GM21447 (cell line): Measurements from ENCODE around the gene RLBP1.

Experiments
- ATAC-seq: cut with Tn5 transposase; IDR thresholded peaks from one replicate; pipeline ENCODE4 v1.9.1; 2021; ENCODE audit not compliant: unreplicated experiment

Gene RLBP1

GRCh38 chr15:89179966-89180875 is 41.2 kb downstream of the RLBP1 start:
- ATAC-seq, result no peak

- ATAC-seq, result no peak
Observed at GRCh38 chr15:89178307-89178977, 42.9 kb downstream of the RLBP1 start.

GRCh38 chr15:89177633-89178306 is 43.6 kb downstream of the RLBP1 start:
- no peak for ATAC-seq

GRCh38 chr15:89177116-89177515 is 44.3 kb downstream of the RLBP1 start:
- ATAC-seq, result no peak

- ATAC-seq, result no peak
Observed at GRCh38 chr15:89175617-89176191, 45.7 kb downstream of the RLBP1 start.

GRCh38 chr15:89174476-89174875 is 46.9 kb downstream of the RLBP1 start:
- no peak for ATAC-seq

- ATAC-seq, result no peak
Observed at GRCh38 chr15:89172921-89173320, 48.5 kb downstream of the RLBP1 start.

- ATAC-seq, result no peak
Observed at GRCh38 chr15:89171136-89172072, 50.0 kb downstream of the RLBP1 start.

GRCh38 chr15:89170364-89170763 is 51.0 kb downstream of the RLBP1 start:
- ATAC-seq, result no peak

- ATAC-seq, result no peak
Observed at GRCh38 chr15:89168316-89168833, 53.0 kb downstream of the RLBP1 start.

- ATAC-seq, result peak; percentile 90
Observed at GRCh38 chr15:89167267-89168176, 53.9 kb downstream of the RLBP1 start.

GRCh38 chr15:89165677-89166076 is 55.7 kb downstream of the RLBP1 start:
- no peak for ATAC-seq

GRCh38 chr15:89164712-89165211 is 56.6 kb downstream of the RLBP1 start:
- ATAC-seq, result no peak

- ATAC-seq, result no peak
Observed at GRCh38 chr15:89163271-89164055, 57.9 kb downstream of the RLBP1 start.

- no peak for ATAC-seq
Observed at GRCh38 chr15:89161666-89162065, 59.7 kb downstream of the RLBP1 start.
